Effector memory CD4-positive, alpha-beta T cell (primary cell): ENCODE data around the gene AP4S1.

ENCODE experiments used
- DNase-seq, 3 donors: peaks; one replicate each; pipeline ENCODE4 v3.0.0-alpha.2; 2020
- H3K27ac ChIP-seq: 2 replicates; pipeline ENCODE4 v1.7.0; 2013; ENCODE audit warnings: mild to moderate bottlenecking, low read length, moderate library complexity; ENCODE audit not compliant: insufficient read depth, poor library complexity, severe bottlenecking
- H3K27me3 ChIP-seq: replicated peaks from 2 replicates; pipeline ENCODE4 v1.7.0; 2013; ENCODE audit warnings: mild to moderate bottlenecking, low read length; ENCODE audit not compliant: insufficient read depth, control insufficient read depth, poor library complexity, severe bottlenecking
- H3K36me3 ChIP-seq: 2 replicates; pipeline ENCODE4 v1.7.0; 2013; ENCODE audit warnings: mild to moderate bottlenecking, low read length, moderate library complexity; ENCODE audit not compliant: control insufficient read depth, insufficient read depth
- H3K4me1 ChIP-seq: 2 replicates; pipeline ENCODE4 v1.7.0; 2013; ENCODE audit warnings: low read length, mild to moderate bottlenecking; ENCODE audit not compliant: control insufficient read depth, insufficient read depth, poor library complexity, severe bottlenecking
- H3K4me3 ChIP-seq: 2 replicates; pipeline ENCODE4 v1.7.0; 2013; ENCODE audit warnings: low read length, low read depth, mild to moderate bottlenecking; ENCODE audit not compliant: insufficient read depth, poor library complexity, severe bottlenecking
- H3K9me3 ChIP-seq: 2 replicates; pipeline ENCODE4 v1.7.0; 2013; ENCODE audit warnings: mild to moderate bottlenecking, low read length, moderate library complexity; ENCODE audit not compliant: control insufficient read depth

Gene AP4S1

DNA sequence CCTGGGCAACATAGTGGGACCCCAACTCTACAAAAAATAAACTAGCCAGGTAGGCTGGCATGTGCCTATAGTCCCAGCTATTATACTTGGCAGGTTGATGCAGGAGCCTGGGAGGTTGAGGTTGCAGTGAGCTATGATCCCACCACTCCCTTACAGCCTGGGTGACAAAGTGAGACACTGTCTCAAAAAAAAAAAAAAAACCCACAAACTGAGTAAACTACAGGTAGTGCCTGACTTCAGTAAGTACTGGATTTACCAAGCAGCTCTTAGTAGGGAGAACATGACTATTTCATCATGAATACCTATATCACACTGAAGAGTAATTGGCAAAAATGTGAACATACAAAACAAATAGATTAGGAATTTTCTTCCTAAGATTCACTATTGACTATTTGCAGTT, 32.4 kb upstream of the AP4S1 start:
- no peaks in the 10 kb centered on the region for H3K9me3 ChIP-seq
- H3K4me1 ChIP-seq, result no peaks in the 10 kb centered on the region

DNA sequence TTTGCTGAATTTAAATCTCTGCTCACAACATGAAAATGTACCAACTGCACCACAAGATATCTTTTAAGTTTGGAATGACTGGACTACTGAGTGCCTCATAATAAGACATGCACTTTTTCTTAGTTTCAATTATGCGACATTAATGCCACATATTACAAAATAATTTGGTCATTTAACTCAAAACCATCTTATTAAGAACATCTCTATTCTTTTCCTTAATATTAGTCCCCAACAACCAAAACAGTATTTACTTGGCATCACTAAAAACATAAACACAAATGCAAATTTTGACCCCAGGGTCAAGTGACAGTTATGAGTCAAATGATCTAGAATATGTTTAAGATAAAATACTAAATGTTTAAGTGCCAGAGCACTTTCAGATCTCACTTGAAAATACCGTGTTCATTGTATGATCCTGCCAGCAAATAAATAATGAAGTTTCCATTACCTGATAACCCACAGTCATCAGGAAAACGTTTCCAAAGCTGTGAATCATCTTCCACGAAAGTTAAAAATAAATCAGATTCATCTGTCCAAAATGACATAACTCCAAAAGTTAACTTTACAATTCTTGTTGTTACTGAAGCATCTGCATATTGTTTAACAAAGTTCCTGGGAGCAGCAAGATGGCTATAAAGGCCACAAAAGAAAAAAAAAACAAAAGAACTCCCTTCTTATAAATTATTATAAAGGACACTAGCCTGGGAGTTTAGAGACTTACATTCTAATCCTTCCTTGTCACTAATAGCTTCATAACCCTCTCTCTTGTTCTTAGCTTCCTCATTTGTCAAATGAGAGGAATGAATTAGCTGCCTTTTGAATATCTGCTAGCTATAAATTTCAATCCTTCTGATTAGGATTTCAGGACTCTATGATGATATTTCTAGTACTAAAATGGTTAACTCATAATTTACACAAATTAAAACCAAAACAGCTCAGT, 30.5 kb upstream of the AP4S1 start:
- DNase-seq, result no peak
- Histone ChIP-seq H3K4me1 (peaks cover under 1% of the 10 kb centered on the region), H3K27ac (no peak overlapping the region), H3K36me3 (peaks cover 4% of the 10 kb centered on the region), H3K27me3 (no peaks in the 10 kb centered on the region), H3K4me3 (no peak overlapping the region), H3K9me3 (no peaks in the 10 kb centered on the region)

More for the DNA sequence above, 32.4 kb upstream of the AP4S1 start:
- Histone ChIP-seq H3K27me3 (no peaks in the 10 kb centered on the region), H3K4me3 (no peak overlapping the region), H3K27ac (no peak overlapping the region), H3K36me3 (peaks cover 3% of the 10 kb centered on the region)
- no peak for DNase-seq

DNA sequence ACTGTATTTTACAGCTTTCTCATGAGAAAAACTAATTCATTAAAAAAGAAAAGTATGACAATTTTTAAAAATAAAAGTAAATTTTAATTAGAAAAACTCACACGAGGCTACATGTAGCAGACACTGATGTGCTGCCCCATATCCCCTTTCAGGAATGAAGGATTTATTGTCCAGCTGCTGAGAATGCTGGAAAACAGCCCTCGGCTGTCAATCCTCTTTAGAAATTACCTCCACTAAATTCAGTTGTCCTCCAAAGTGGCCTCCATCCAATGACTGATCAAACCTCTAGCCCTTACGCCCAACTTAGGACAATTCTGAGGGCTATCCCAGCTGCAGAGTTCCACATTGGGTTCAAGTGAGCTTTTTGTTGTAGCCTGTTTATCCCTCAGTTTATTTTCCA, 29.8 kb upstream of the AP4S1 start:
- Histone ChIP-seq H3K4me1 (peaks cover 3% of the 10 kb centered on the region), H3K4me3 (no peak overlapping the region), H3K27me3 (no peaks in the 10 kb centered on the region), H3K9me3 (no peaks in the 10 kb centered on the region), H3K36me3 (peaks cover 4% of the 10 kb centered on the region), H3K27ac (no peak overlapping the region)
- no peak for DNase-seq

DNA sequence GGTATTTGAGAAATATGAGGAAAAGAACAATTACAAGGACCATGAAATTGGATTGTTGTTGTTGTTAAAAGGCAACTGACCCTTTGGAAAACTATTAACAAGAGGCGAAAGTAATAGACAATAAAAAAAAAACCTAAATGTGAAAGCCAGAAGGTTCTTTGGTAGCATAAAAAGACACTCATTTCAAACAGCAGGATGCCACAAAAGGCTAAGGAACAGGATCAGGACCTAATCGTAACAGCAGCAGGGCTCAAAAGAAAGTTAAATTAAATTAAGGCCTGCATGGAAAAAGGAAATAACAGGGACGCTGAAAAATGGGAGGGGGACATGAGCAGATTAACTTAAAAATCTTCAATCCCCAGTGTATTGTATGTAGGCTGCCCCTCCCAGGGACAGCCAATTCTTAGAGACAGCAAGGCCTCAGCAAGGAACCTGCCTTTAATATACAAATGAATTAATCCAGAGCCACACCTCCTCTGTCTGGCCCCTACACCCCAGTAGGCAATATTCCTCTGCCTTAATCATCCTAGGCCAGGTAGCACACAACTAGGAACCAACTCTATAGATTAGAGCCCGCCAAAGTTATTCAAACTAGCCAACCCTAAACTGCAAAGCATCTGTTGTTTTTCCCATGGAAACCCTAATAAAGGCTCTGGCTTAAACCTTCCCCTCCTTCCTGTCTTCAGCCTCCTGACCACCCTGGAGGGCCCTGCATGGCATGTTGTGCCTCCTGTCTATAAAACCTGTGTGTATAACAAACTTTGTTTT, 28.4 kb upstream of the AP4S1 start:
- no peak overlapping the region for H3K27ac ChIP-seq
- no peaks in the 10 kb centered on the region for H3K9me3 ChIP-seq
- H3K27me3 ChIP-seq, result no peaks in the 10 kb centered on the region
- DNase-seq, result no peak
- H3K4me1 ChIP-seq, result peaks cover 3% of the 10 kb centered on the region
- no peak overlapping the region for H3K4me3 ChIP-seq
- peaks cover 4% of the 10 kb centered on the region for H3K36me3 ChIP-seq

DNA sequence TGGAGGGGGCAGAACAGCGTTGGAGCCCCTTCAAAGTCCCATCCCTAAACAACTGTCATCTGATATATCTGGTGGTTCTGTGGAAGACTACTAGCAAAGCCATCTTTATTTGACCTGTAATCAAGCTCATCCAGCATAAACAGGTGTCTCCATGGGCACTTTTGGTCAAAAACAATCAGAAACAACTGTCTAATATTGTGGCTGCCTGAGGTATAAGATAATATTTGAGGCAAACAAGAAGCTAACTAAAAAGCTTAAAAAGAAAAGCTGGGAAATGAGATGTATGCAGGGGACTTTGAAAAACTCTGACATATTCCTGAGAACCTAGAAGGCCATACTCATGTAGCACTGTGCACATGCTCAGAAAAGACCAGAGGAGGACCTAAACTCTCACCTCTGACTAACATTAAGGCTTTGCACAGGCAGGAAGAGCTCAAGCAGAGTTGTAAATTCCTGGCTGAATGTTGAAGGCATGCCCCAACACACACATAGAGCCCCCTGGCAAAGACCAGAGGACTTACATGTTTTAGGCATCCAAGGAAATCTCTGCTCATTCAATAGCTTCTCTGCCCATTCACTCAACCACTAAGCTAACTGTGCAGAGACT, 27.2 kb upstream of the AP4S1 start:
- Histone ChIP-seq H3K4me1 (peaks cover 3% of the 10 kb centered on the region), H3K4me3 (no peak overlapping the region)

DNA sequence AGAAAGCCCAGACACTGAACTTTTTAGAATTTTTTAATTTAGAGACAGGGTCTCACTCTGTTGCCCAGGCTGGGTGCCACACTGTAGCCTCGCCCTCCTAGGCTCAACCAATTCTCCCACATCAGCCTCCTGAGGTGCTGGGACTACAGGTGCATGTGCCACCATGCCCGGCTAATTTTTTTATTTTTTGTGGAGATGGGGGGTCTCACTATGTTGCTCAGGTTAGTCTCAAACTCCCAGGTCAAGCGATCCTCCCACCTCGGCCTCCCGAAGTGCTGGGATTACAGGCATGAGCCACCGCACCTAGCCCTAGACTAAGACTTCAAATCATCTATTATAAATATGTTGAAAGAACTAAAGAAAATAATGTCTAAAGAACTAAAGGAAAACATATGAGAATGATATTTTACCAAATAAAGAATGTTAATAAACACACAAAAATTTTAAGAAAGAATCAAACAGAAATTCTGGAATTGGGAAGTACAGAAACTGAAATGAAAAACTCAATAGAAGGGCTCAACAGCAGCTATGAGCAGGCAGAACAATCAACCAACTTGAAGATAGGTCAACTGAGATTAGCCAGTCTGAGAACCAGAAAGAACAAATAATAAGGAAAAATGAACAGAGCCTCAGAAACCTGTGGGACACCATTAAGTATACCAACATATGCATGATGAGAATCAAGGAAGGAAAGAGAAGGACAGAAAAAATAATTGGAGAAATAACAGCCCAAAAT, 26.2 kb upstream of the AP4S1 start:
- Histone ChIP-seq H3K4me1 (peaks cover 3% of the 10 kb centered on the region), H3K27me3 (no peaks in the 10 kb centered on the region), H3K9me3 (no peaks in the 10 kb centered on the region), H3K27ac (no peak overlapping the region), H3K4me3 (no peak overlapping the region), H3K36me3 (peaks cover 4% of the 10 kb centered on the region)
- DNase-seq, result no peak

More for the DNA sequence above, 27.2 kb upstream of the AP4S1 start:
- no peak overlapping the region for H3K27ac ChIP-seq
- peaks cover 4% of the 10 kb centered on the region for H3K36me3 ChIP-seq
- no peaks in the 10 kb centered on the region for H3K9me3 ChIP-seq
- H3K27me3 ChIP-seq, result no peaks in the 10 kb centered on the region
- no peak for DNase-seq

DNA sequence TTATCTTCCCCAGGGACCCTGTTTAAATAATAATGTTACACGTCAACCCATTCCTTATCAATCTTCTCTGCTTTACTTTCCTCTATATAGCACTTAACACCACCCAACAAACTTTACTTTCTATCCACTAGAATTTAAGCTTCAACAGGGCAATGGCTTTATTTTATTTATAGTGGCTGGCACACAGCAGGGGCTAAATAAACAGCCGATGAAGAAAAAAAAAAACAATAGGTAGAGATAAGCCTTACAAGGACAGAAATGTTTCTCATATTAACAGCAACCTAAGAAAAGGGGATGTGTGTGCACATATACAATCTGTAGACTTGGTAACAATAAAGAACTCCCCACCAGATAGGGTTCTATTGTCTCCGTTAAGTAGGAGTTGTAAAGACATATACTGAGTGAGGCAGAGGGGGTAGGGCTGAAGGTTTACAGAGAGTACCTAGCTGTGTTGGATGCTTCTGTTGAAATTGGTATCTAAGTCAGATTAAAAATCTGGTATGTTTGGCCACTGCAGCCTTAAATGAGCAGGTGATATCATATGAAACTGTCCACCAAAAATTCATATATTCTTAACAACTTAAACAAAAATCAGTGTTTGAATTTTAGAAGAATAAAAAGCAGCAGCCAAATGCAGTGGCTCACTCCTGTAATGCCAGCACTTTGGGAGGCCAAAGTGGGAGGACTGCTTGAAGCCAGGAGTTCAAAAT, 24.7 kb upstream of the AP4S1 start:
- Histone ChIP-seq H3K4me3 (no peak overlapping the region), H3K9me3 (no peaks in the 10 kb centered on the region), H3K27ac (no peak overlapping the region), H3K4me1 (peaks cover 3% of the 10 kb centered on the region), H3K36me3 (peaks cover 4% of the 10 kb centered on the region), H3K27me3 (no peaks in the 10 kb centered on the region)
- DNase-seq, result no peak

DNA sequence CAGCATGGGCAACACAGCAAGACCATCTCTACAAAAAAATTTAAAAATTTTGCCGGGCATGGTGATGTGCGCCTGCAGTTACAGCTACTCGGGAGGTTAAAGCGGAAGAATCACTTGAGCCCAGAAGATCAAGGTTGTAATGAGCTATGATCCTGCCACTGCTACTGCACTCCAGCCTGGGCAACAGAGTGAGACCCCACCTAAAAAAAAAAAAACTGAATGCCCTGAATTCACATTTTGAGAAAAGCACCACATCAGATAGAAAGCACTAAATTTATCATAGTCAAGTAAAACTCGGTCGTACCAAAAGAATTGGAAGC, 24.1 kb upstream of the AP4S1 start:
- DNase-seq, result no peak

DNA sequence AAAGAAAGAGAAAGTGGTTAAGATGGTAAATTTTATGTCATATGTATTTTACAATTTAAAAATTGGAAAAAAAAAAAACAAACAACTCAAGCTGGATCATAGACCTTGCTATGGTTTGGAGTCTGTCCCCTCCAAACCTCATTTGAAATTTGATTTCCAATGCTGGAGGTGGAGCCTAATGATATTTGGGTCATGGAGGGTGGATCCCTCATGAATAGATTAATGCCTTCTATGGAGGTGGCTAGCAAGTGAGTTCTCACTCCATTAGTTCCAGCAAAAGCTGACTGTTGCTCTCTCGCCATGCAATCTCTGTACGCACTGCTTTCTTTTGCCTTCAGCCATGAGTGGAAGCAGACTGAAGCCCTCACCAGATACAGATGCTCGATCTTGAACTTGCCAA, 22.2 kb upstream of the AP4S1 start:
- no peak overlapping the region for H3K27ac ChIP-seq
- no peaks in the 10 kb centered on the region for H3K27me3 ChIP-seq
- no peak for DNase-seq
- no peaks in the 10 kb centered on the region for H3K9me3 ChIP-seq
- no peak overlapping the region for H3K4me3 ChIP-seq
- peaks cover 3% of the 10 kb centered on the region for H3K36me3 ChIP-seq
- H3K4me1 ChIP-seq, result peaks cover 3% of the 10 kb centered on the region

More for the DNA sequence above, 24.1 kb upstream of the AP4S1 start:
- Histone ChIP-seq H3K4me1 (peaks cover 3% of the 10 kb centered on the region), H3K27me3 (no peaks in the 10 kb centered on the region), H3K4me3 (no peak overlapping the region), H3K9me3 (no peaks in the 10 kb centered on the region), H3K36me3 (peaks cover 4% of the 10 kb centered on the region), H3K27ac (no peak overlapping the region)
